Measurements from ENCODE around the gene RWDD2A. TPM values are rescaled to one million over a fixed set of nuclear protein-coding genes. Genes with fewer than 3 reads are reported as not detected.

Gene RWDD2A
- 1 to 10 TPM; 1.4 TPM for total RNA-seq

- CTCF ChIA-PET: interaction anchor here (8.4 kb wide), 1 partner anchor 127 kb away, joined by 68 read pairs; the partner anchor contains the start of genes DOP1A and UBE3D
- Mint-ChIP-seq H3K9me3 (no peaks in the 10 kb centered on the region), H3K4me3 (peak within 1 kb of the TSS; percentile 96), H3K27ac (peak within 1 kb of the TSS; percentile 89), H3K4me1 (ENCODE audit: low read depth) (peaks cover 38% of the 10 kb centered on the region), H3K36me3 (ENCODE audit: low read depth) (peaks cover 16% of the 10 kb centered on the region), H3K27me3 (ENCODE audit: low read depth) (peaks cover 2% of the 10 kb centered on the region)
- DNase-seq: peak; percentile 91
- intact Hi-C loops (cut with micrococcal nuclease): loop anchor here (1.0 kb wide), 5 partner anchors 22 to 1441 kb away; partner anchors contain the start of genes CYB5R4, DOP1A, IBTK and TENT5A
Measured at GRCh38 chr6:83192871-83193746, at the start of gene RWDD2A, which contains the start of gene PGM3. Gene RWDD2A, plus strand, starts transcription at chr6:83193357. Its CDS starts 1,095 bp downstream, at chr6:83194452. Gene PGM3, minus strand, starts transcription at chr6:83193265. Its CDS starts 2,253 bp downstream, at chr6:83191012.

DNA sequence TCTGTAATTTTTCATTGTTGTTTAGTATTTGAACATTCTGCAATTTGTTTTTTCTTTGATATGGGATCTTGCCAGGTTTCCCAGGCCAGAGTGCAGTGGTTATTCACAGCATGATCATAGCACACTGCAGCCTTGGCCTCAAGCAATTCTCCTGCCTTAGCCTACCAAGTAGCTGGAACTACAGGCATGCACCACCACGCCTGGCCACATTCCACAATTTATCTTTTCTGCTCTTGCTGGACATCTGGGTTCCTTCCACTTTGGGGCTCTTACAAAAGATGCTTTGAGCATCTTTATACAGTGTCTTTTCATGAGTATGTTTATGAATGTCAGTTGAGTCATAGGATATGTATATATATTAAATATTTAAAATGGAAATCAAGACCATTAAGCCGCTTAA, 42.0 kb upstream of the RWDD2A start:
- Mint-ChIP-seq H3K4me1 (ENCODE audit: low read depth) (no peaks in the 10 kb centered on the region), H3K9me3 (no peaks in the 10 kb centered on the region), H3K4me3 (no peak overlapping the region), H3K27me3 (ENCODE audit: low read depth) (no peaks in the 10 kb centered on the region), H3K36me3 (ENCODE audit: low read depth) (peaks cover 14% of the 10 kb centered on the region), H3K27ac (no peak overlapping the region)
- intact Hi-C loops (cut with micrococcal nuclease): no loop called here
- DNase-seq: no peak
- CTCF ChIA-PET: no interaction called here

- no peaks in the 10 kb centered on the region for H3K27me3 Mint-ChIP-seq (ENCODE audit: low read depth)
- intact Hi-C loops (cut with micrococcal nuclease): no loop called here
- H3K9me3 Mint-ChIP-seq: no peaks in the 10 kb centered on the region
- H3K4me3 Mint-ChIP-seq: no peak overlapping the region
- no peak for DNase-seq
- CTCF ChIA-PET: interaction anchor here (0.6 kb wide), 2 partner anchors 67 to 84 kb away, joined by 3 read pairs; no protein-coding TSS in a partner anchor
- peaks cover 14% of the 10 kb centered on the region for H3K36me3 Mint-ChIP-seq (ENCODE audit: low read depth)
- no peaks in the 10 kb centered on the region for H3K4me1 Mint-ChIP-seq (ENCODE audit: low read depth)
- H3K27ac Mint-ChIP-seq: no peak overlapping the region
Measured at GRCh38 chr6:83152913-83153312, 40.2 kb upstream of the RWDD2A start.

DNA sequence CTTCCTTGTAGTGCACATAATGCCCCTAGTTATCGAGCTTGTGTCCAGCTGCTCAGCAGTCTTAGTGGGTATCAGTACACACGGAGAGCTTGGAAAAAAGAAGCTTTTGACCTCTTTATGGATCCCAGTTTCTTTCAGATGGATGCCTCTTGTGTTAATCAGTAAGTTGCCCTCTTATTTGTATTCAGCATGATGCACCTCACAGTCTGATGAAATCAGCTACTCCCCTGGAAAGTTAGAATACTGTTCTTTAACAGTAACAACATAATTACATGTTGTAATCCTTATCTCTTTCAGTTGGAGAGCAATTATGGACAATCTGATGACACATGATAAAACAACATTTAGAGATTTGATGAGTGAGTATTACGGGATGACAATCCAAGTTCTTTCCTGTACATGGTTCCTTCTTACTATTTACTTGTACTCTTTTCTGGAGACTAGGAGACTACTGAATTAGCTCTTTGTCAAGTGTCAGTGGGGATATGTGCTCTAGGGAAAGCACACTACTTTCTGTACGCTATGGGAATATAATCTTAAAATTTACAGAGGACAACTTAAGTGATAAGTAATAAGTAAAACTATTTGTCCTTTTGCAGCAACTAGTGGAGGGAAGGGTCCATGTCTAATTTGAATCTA, 39.2 kb upstream of the RWDD2A start:
- intact Hi-C loops (cut with micrococcal nuclease): no loop called here
- no peak for DNase-seq
- Mint-ChIP-seq H3K36me3 (ENCODE audit: low read depth) (peaks cover 14% of the 10 kb centered on the region), H3K27me3 (ENCODE audit: low read depth) (no peaks in the 10 kb centered on the region), H3K27ac (no peak overlapping the region), H3K4me1 (ENCODE audit: low read depth) (no peaks in the 10 kb centered on the region), H3K4me3 (no peak overlapping the region), H3K9me3 (no peaks in the 10 kb centered on the region)
- CTCF ChIA-PET: interaction anchor here (1.0 kb wide), 1 partner anchor 61 kb away, joined by 5 read pairs; no protein-coding TSS in a partner anchor

DNA sequence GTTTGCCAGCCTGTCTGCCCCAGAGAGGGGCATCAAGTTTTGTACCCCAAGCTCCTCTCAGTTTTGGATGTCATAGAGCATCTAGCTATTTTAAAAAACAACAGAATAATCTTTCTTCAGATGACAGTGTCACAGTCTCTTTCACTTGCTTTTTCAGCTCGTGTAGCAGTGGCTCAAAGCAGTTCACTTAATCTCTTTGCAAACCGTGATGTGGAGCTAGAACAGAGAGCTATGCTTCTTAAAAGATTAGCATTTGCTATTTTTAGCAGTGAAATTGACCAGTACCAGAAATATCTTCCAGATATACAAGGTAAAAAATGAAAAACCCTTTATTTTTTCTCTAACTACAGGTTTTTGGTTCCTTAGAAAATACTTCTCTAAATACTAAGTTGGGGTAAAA, 37.4 kb upstream of the RWDD2A start:
- CTCF ChIA-PET: interaction anchor here (1.3 kb wide), 1 partner anchor 88 kb away, joined by 5 read pairs; the partner anchor contains the start of gene DOP1A
- Mint-ChIP-seq H3K4me1 (ENCODE audit: low read depth) (no peaks in the 10 kb centered on the region), H3K36me3 (ENCODE audit: low read depth) (peaks cover 19% of the 10 kb centered on the region), H3K27me3 (ENCODE audit: low read depth) (no peaks in the 10 kb centered on the region), H3K4me3 (no peak overlapping the region), H3K9me3 (no peaks in the 10 kb centered on the region), H3K27ac (no peak overlapping the region)
- DNase-seq: no peak
- intact Hi-C loops (cut with micrococcal nuclease): no loop called here

DNA sequence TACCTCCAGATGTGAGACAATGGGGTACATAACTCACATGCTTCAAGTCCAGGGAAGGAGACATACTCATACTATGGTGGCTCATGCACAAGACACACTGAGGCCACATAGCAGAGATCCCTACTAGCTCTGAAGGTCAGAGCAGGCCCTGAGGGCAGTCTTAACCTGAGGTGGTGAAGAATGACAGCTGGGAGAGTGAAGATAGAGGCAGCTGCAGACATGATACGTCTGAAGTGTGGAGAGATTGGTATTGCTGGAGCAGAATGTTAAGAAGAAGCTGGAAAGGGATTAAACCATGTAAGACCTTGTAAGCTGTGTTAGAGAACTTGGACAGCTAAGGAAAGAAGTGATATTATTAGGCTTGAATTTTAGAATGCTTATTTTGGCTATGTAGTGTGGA, 33.0 kb upstream of the RWDD2A start:
- Mint-ChIP-seq H3K4me3 (no peak overlapping the region), H3K27ac (no peak overlapping the region), H3K27me3 (ENCODE audit: low read depth) (no peaks in the 10 kb centered on the region), H3K36me3 (ENCODE audit: low read depth) (peaks cover 15% of the 10 kb centered on the region), H3K9me3 (no peaks in the 10 kb centered on the region), H3K4me1 (ENCODE audit: low read depth) (no peaks in the 10 kb centered on the region)
- no peak for DNase-seq
- CTCF ChIA-PET: no interaction called here
- intact Hi-C loops (cut with micrococcal nuclease): no loop called here

- no peaks in the 10 kb centered on the region for H3K27me3 Mint-ChIP-seq (ENCODE audit: low read depth)
- CTCF ChIA-PET: no interaction called here
- DNase-seq: no peak
- no peaks in the 10 kb centered on the region for H3K4me1 Mint-ChIP-seq (ENCODE audit: low read depth)
- H3K27ac Mint-ChIP-seq: no peak overlapping the region
- H3K9me3 Mint-ChIP-seq: no peaks in the 10 kb centered on the region
- no peak overlapping the region for H3K4me3 Mint-ChIP-seq
- peaks cover 15% of the 10 kb centered on the region for H3K36me3 Mint-ChIP-seq (ENCODE audit: low read depth)
- intact Hi-C loops (cut with micrococcal nuclease): no loop called here
Measured at GRCh38 chr6:83167726-83168278, 25.4 kb upstream of the RWDD2A start.

GRCh38 chr6:83168556-83168955, 24.6 kb upstream of the RWDD2A start:
- Mint-ChIP-seq H3K4me3 (no peak overlapping the region), H3K4me1 (ENCODE audit: low read depth) (no peaks in the 10 kb centered on the region), H3K36me3 (ENCODE audit: low read depth) (peaks cover 16% of the 10 kb centered on the region), H3K9me3 (no peaks in the 10 kb centered on the region), H3K27me3 (ENCODE audit: low read depth) (no peaks in the 10 kb centered on the region), H3K27ac (no peak overlapping the region)
- DNase-seq: no peak
- intact Hi-C loops (cut with micrococcal nuclease): no loop called here
- CTCF ChIA-PET: no interaction called here

DNA sequence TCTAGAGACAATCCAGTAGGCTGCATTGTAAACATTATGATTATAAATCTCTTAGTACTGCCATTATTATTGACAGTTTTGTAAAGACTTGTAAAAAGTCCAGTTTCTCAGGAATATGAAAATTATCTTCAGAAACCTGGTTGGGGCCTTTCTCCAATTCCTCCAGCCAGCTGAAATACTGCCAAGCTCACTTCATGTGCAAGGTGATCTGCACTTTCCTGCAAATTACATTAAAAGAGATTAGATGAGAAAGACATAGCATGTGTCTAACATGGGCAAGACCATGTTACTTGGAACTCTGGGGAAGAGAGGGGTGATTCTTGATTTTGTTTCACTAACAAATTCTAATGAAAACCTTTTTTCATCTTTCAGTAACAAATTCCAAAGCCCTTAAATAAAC, 24.1 kb upstream of the RWDD2A start:
- CTCF ChIA-PET: interaction anchor here (1.0 kb wide), 1 partner anchor 101 kb away, joined by 3 read pairs; the partner anchor contains the start of gene DOP1A
- Mint-ChIP-seq H3K27me3 (ENCODE audit: low read depth) (no peaks in the 10 kb centered on the region), H3K9me3 (no peaks in the 10 kb centered on the region), H3K4me1 (ENCODE audit: low read depth) (no peaks in the 10 kb centered on the region), H3K36me3 (ENCODE audit: low read depth) (peaks cover 18% of the 10 kb centered on the region), H3K27ac (no peak overlapping the region), H3K4me3 (no peak overlapping the region)
- intact Hi-C loops (cut with micrococcal nuclease): no loop called here
- DNase-seq: no peak

DNA sequence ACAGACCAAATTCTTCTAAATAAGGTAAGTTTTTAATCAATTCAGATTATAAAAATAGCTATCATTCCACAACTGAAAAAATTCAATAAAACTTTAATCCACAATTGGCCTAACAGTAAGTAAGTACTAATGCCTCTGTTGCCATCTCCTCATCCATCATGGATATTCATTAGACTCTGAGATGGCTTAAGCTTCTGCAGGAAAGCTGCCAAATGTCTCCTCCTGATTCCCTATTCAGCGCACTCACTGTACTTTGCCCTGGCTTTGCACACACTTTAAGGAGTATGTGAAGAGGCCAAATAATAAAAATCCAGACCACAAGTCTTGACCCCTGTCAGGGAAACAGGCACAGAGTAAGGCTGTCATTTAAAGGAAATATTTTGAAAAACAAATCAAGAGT, 23.6 kb upstream of the RWDD2A start:
- no peak for DNase-seq
- no peak overlapping the region for H3K4me3 Mint-ChIP-seq
- no peaks in the 10 kb centered on the region for H3K27me3 Mint-ChIP-seq (ENCODE audit: low read depth)
- CTCF ChIA-PET: interaction anchor here (1.0 kb wide), 1 partner anchor 102 kb away, joined by 3 read pairs; the partner anchor contains the start of gene DOP1A
- H3K27ac Mint-ChIP-seq: no peak overlapping the region
- peaks cover 20% of the 10 kb centered on the region for H3K36me3 Mint-ChIP-seq (ENCODE audit: low read depth)
- no peaks in the 10 kb centered on the region for H3K9me3 Mint-ChIP-seq
- no peaks in the 10 kb centered on the region for H3K4me1 Mint-ChIP-seq (ENCODE audit: low read depth)
- intact Hi-C loops (cut with micrococcal nuclease): no loop called here

DNA sequence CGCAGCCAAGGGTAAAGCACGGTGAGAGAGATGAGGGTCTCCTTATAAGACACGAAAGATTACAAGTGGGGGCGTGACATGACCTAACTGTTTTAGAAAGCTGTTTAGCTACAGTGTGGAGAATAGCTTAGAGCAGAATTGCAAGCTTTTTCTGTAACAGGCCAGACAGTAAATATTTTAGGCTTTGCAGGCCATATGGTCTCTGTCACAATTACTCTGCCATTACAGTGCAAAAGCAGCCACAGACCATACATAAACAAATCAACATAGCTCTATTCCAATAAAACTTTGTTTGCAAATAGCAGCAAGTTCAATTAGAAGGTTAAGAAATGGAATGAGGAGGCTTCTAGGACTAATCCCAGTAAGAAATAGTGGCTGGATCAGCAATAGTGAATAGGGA, 16.9 kb upstream of the RWDD2A start:
- no peak overlapping the region for H3K27ac Mint-ChIP-seq
- CTCF ChIA-PET: no interaction called here
- H3K27me3 Mint-ChIP-seq (ENCODE audit: low read depth): no peaks in the 10 kb centered on the region
- peaks cover 3% of the 10 kb centered on the region for H3K4me1 Mint-ChIP-seq (ENCODE audit: low read depth)
- no peaks in the 10 kb centered on the region for H3K9me3 Mint-ChIP-seq
- no peak for DNase-seq
- intact Hi-C loops (cut with micrococcal nuclease): no loop called here
- H3K36me3 Mint-ChIP-seq (ENCODE audit: low read depth): peaks cover 28% of the 10 kb centered on the region
- H3K4me3 Mint-ChIP-seq: no peak overlapping the region

- no peak overlapping the region for H3K4me3 Mint-ChIP-seq
- no peak overlapping the region for H3K27ac Mint-ChIP-seq
- intact Hi-C loops (cut with micrococcal nuclease): no loop called here
- no peak for DNase-seq
- peaks cover 8% of the 10 kb centered on the region for H3K4me1 Mint-ChIP-seq (ENCODE audit: low read depth)
- CTCF ChIA-PET: interaction anchor here (2.1 kb wide), 1 partner anchor 113 kb away, joined by 4 read pairs; the partner anchor contains the start of gene DOP1A
- peaks cover 43% of the 10 kb centered on the region for H3K36me3 Mint-ChIP-seq (ENCODE audit: low read depth)
- no peaks in the 10 kb centered on the region for H3K27me3 Mint-ChIP-seq (ENCODE audit: low read depth)
- no peaks in the 10 kb centered on the region for H3K9me3 Mint-ChIP-seq
Measured at GRCh38 chr6:83180426-83180950, 12.7 kb upstream of the RWDD2A start.
